Measurements from ENCODE around the gene SOX4.

SOX4 gene

GRCh38 chr6:21615504-21615903 lies 22.0 kb downstream of the SOX4 start:
- no peak for DNase-seq

DNA sequence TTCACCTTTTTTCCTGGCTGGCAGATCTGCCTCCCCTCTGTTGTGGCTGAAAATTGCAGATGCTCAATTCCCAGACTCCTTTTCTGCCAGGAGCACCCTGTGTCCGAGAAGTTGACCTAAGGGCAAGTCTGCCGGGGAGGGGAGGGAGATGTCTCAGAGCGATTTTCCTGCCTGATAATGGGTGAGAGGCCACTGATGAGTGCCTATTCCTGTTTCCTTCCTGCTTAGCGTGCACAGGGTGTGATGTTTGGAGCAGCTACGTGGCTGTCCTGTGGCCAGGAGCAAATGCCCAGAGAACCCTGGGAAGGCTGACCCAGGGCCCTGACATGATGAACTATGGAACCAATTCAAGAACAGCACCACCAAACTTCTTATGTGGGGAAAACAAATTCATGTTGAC lies 22.5 kb downstream of the SOX4 start:
- no peak for DNase-seq

GRCh38 chr6:21625642-21626041 lies 32.1 kb downstream of the SOX4 start:
- DNase-seq = no peak

DNA sequence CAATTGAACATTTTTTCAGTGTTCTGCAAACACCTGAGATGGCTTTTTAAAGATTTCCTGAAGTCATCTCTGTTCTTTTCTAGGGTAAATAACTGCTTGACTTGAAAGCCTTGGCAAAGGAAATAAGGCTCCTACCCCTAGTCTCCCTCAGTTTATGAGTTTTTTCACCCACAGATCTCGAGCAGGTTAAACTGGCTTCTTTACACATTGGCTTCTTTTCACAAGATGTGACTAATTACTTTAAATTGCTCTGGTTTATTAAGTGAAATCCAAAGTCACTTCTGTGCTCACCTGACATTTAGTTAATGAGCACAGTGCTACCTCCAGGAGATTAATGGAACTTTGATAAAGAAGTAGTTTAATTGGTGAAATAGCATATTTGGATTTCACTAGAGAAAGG lies 33.2 kb downstream of the SOX4 start:
- no peak for DNase-seq

DNA sequence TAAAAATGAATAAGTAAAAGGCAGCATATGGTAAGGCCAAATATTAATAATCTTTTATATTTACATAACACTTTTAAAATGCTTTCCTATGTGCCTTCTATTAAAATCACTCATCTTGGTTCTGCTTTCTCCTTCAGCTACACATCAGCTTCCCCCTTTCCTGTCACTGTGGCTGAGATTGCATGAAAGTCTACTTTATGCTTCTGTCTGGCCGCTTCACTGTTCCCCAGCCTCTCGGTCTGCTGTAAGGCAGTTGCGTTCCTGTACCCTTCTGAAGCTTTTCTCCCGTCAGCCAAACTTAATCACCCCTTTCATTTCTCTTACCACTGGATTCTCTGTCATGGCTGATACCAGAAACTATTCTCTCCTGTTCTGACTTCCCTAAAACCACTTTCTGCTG lies 34.6 kb downstream of the SOX4 start:
- DNase-seq = no peak

DNA sequence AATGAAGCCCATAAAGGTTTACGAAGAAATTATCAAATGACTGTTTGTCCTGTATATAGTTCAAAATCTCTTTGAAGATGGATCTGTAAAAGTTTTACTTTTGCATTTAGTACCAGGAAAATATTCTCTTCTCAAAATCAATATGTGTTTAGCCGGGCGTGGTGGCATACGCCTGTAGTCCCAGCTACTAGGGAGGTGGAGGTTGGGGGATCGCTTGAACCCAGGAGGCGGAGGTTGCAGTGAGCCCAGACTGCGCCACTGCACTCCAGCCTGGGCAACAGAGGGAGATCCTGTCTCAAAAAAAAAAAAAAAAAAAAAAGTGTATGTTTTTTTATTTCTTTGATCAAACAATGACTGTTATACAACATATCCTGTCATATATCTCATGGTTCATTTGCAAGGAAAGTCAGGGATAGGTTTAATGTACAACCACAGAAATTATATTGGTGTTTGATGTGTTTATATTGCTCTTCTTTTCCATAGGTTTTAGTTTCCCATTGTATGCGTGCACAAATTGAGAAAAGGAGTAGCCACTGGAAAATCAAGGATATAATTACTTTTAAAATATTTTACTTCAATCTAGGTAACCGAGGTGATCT lies 40.1 kb downstream of the SOX4 start:
- DNase-seq = no peak

- no peak for DNase-seq
Measured at GRCh38 chr6:21634582-21634981, 41.0 kb downstream of the SOX4 start.

DNA sequence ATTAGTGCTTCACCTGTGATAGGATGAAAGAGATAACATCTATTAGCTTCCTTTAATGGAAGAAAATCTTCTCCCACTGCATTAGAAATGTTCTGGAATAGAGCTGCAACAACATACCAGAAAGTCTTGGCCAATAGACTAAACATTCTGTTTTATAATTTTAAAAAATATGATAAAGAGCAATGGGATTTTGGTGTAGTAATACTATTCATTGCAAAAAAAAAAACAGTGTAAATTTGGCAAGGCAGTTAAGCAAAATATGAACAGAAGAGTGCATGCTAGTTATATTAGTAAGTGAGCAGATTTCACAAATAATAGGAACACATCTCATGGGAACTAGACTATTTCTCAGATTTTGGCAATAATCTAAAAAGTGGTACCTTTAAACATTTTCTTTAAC lies 43.3 kb downstream of the SOX4 start:
- no peak for DNase-seq

GRCh38 chr6:21639316-21639715 lies 45.8 kb downstream of the SOX4 start:
- no peak for DNase-seq
